ENCODE results near the gene KRTAP9-7.

Gene KRTAP9-7

GRCh38 chr17:41322903-41323895, 47.7 kb downstream of the KRTAP9-7 start:
- DNase-seq, result no peak

DNA sequence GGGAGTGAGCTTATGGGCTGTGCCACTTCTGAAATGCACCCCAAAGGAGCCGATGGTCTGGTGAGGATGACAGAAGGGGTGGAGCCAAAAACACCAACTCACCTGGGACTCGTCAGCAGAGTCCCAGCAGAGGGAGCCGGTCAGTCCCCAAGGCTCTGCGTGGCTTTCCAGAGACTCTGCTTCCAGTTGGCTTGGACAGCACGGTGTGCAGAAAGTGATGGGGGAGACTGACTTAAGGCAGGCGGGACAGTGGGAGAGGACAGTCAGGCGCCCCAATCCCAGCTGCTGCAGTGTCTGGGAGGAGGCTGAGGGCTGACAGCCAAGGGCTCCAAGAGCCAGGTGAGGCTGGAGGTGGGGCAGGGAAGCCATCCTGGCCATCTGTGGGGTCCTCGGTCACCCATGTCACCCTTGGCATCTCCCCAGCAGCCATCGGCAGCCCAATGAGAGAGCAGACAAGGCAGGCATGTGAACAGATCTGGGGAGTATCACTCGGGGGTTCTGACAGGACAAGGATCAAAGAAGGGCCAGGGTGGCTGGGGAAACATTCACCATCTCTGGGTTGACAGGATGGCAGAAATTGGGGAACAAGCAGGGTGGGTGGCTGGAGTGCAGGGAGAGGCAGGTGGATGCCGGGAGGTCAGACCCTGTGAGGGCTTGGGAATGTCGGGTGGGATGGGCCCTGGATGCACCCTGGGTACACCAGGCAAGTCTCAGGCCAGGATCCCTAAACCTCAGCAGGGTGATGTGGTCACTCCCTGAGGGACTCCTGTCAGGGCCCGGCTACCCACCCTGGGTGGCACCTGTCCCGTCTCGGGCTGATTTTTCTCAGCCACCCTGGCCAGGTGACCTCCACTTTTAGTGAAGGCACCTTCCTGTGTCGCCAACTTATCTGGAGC, 48.9 kb downstream of the KRTAP9-7 start:
- no peak for DNase-seq

- no peak for DNase-seq
Measured at GRCh38 chr17:41325126-41325525, 49.6 kb downstream of the KRTAP9-7 start.

DNA sequence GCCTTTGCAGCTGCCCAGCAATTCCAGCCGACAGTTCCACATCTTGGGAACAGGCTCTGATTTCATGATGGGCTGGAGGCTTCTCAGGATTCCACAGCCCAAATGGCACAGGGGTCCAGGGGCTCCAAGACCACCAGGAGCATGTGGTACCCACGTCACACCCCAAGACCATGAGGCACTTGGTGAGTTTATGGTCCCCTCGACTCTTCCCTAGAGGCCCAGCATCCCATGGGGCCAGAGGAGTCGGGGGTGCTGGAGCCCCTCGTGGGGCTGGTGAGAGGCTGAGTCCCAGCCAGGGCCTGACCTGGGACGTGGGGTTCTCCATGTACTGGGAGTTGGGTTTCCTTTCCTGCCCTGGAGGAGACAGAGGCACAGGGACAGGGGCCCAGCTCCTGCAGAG, 50.1 kb downstream of the KRTAP9-7 start:
- no peak for DNase-seq

Measured in GOT3 (cell line).